ENCODE measurements around the gene RNF215. TPM values are rescaled to one million over a fixed set of nuclear protein-coding genes. Genes with fewer than 3 reads are reported as not detected.
A peak's percentile ranks its signal among the peaks of the same experiment; 100 is the strongest.

RNF215 gene
- total and polyA plus RNA-seq, 2 of the 13 experiments (the other 11 are each of a cell fraction or from before 2014, with no cell fraction given): 5.3 to 6.1 TPM

DNA sequence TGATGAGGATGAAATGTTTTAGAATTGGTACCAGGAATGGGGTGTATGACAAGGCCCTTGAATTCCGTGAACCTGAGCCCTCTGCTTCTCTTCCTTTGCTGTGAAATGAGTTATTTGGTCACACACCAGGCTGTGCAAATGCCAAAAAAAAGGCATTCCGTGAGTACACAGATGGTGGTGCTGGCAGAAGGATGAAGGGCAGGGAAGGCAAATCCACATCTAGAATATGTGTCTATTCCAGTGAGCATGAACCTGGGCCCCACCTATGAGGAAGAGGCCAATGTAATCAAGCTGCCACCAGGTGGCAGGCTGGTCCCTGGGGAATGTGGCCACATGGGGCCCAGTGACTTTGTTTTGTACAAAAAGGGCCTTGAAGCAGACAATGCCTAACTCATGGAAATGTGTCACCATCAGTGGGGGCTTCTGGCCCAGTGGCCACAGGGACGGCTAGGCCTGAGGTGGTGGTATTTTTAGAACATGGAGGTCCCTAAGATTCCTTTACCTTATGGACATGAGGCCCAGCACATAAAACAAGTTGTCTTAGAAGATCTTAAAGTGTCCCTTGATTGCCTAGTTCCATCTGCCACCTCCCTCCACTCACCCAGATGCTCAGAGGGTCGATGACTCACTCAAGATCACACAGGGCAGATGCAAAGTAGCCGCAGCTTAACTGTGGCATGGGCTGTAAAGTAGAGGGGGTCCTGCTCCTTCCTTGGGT is 3.9 kb upstream of the RNF215 start (continued):
- TF ChIP-seq, protein P1, sequence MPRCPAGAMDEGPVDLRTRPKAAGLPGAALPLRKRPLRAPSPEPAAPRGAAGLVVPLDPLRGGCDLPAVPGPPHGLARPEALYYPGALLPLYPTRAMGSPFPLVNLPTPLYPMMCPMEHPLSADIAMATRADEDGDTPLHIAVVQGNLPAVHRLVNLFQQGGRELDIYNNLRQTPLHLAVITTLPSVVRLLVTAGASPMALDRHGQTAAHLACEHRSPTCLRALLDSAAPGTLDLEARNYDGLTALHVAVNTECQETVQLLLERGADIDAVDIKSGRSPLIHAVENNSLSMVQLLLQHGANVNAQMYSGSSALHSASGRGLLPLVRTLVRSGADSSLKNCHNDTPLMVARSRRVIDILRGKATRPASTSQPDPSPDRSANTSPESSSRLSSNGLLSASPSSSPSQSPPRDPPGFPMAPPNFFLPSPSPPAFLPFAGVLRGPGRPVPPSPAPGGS (CRISPR knock-in tag; IDR thresholded peaks at IDR 0.05): no peak
- TF ChIP-seq ZZZ3 (CRISPR knock-in tag; IDR thresholded peaks at IDR 0.05; ENCODE audit: borderline replicate concordance) (no peak; the same call in 1 of the 2 replicates), POLR2AphosphoS2 (IDR thresholded peaks at IDR 0.05; ENCODE audit: low read depth, low read length) (no peak), HMG20A (CRISPR knock-in tag; IDR thresholded peaks at IDR 0.05; ENCODE audit: borderline replicate concordance) (no peak), KDM3A (CRISPR knock-in tag; IDR thresholded peaks at IDR 0.05; ENCODE audit: low read depth) (no peak; the same call in 1 of the 2 replicates), SMARCC2 (IDR thresholded peaks at IDR 0.05) (no peak), RNF2 (conservative IDR thresholded peaks at IDR 0.05; ENCODE audit: low read depth) (no peak), BORCS8-MEF2B (CRISPR knock-in tag; IDR thresholded peaks at IDR 0.05) (peak; percentile 68; the same call in 1 of the 2 replicates), ZIK1 (CRISPR knock-in tag; IDR thresholded peaks at IDR 0.05; ENCODE audit: borderline replicate concordance, low read depth) (no peak), FOXA1 (IDR thresholded peaks at IDR 0.05) (no peak), FOXA1 (CRISPR knock-in tag; IDR thresholded peaks at IDR 0.05) (0 out of 2 replicates have a peak, but pooled peaks have one; percentile 18), ZNF619 (CRISPR knock-in tag; IDR thresholded peaks at IDR 0.05) (no peak), ZC3H13 (CRISPR knock-in tag; IDR thresholded peaks at IDR 0.05) (no peak), ARNT (IDR thresholded peaks at IDR 0.05) (no peak), PRMT3 (CRISPR knock-in tag; IDR thresholded peaks at IDR 0.05; ENCODE audit: borderline replicate concordance, low read depth) (no peak), ZNF562 (CRISPR knock-in tag; IDR thresholded peaks at IDR 0.05; ENCODE audit: borderline replicate concordance) (no peak), ZNF768 (CRISPR knock-in tag; IDR thresholded peaks at IDR 0.05) (no peak; the same call in 1 of the 2 replicates), ZBTB8A (CRISPR knock-in tag; IDR thresholded peaks at IDR 0.05; ENCODE audit: borderline replicate concordance, low read depth) (no peak)
- TF ChIP-seq, protein P2, sequence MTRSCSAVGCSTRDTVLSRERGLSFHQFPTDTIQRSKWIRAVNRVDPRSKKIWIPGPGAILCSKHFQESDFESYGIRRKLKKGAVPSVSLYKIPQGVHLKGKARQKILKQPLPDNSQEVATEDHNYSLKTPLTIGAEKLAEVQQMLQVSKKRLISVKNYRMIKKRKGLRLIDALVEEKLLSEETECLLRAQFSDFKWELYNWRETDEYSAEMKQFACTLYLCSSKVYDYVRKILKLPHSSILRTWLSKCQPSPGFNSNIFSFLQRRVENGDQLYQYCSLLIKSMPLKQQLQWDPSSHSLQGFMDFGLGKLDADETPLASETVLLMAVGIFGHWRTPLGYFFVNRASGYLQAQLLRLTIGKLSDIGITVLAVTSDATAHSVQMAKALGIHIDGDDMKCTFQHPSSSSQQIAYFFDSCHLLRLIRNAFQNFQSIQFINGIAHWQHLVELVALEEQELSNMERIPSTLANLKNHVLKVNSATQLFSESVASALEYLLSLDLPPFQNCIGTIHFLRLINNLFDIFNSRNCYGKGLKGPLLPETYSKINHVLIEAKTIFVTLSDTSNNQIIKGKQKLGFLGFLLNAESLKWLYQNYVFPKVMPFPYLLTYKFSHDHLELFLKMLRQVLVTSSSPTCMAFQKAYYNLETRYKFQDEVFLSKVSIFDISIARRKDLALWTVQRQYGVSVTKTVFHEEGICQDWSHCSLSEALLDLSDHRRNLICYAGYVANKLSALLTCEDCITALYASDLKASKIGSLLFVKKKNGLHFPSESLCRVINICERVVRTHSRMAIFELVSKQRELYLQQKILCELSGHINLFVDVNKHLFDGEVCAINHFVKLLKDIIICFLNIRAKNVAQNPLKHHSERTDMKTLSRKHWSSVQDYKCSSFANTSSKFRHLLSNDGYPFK (CRISPR knock-in tag; IDR thresholded peaks at IDR 0.05; ENCODE audit: borderline replicate concordance): no peak
- TF ChIP-seq, protein P3, sequence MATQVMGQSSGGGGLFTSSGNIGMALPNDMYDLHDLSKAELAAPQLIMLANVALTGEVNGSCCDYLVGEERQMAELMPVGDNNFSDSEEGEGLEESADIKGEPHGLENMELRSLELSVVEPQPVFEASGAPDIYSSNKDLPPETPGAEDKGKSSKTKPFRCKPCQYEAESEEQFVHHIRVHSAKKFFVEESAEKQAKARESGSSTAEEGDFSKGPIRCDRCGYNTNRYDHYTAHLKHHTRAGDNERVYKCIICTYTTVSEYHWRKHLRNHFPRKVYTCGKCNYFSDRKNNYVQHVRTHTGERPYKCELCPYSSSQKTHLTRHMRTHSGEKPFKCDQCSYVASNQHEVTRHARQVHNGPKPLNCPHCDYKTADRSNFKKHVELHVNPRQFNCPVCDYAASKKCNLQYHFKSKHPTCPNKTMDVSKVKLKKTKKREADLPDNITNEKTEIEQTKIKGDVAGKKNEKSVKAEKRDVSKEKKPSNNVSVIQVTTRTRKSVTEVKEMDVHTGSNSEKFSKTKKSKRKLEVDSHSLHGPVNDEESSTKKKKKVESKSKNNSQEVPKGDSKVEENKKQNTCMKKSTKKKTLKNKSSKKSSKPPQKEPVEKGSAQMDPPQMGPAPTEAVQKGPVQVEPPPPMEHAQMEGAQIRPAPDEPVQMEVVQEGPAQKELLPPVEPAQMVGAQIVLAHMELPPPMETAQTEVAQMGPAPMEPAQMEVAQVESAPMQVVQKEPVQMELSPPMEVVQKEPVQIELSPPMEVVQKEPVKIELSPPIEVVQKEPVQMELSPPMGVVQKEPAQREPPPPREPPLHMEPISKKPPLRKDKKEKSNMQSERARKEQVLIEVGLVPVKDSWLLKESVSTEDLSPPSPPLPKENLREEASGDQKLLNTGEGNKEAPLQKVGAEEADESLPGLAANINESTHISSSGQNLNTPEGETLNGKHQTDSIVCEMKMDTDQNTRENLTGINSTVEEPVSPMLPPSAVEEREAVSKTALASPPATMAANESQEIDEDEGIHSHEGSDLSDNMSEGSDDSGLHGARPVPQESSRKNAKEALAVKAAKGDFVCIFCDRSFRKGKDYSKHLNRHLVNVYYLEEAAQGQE (IDR thresholded peaks at IDR 0.05; ENCODE audit: borderline replicate concordance in 1 of 2, low read depth in 1 of 2, low read length in 2 of 2): no peak
- TF ChIP-seq, protein P4, sequence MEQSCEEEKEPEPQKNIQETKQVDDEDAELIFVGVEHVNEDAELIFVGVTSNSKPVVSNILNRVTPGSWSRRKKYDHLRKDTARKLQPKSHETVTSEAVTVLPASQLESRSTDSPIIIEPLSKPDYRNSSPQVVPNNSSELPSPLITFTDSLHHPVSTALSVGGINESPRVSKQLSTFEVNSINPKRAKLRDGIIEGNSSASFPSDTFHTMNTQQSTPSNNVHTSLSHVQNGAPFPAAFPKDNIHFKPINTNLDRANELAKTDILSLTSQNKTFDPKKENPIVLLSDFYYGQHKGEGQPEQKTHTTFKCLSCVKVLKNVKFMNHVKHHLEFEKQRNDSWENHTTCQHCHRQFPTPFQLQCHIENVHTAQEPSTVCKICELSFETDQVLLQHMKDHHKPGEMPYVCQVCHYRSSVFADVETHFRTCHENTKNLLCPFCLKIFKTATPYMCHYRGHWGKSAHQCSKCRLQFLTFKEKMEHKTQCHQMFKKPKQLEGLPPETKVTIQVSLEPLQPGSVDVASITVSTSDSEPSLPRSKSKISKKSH (CRISPR knock-in tag; IDR thresholded peaks at IDR 0.05; ENCODE audit: borderline replicate concordance): no peak
